WTC11 (cell line): ENCODE results near the gene ADGRB3.

Experiments
- CTCF ChIP-seq: fragments of 200-600 bp; IDR thresholded peaks from 2 replicates; pipeline ENCODE4 v1.8.0; 2022; ENCODE audit warnings: antibody characterized with exemption
- HMGA2 ChIP-seq: fragments of 250-450 bp; sonication (Bioruptor Pico); IDR thresholded peaks from 2 replicates; pipeline ENCODE4 v1.4.0; 2021; ENCODE audit warnings: mild to moderate bottlenecking, moderate library complexity
- PREB ChIP-seq: sonication (generic); formaldehyde crosslinking; IDR thresholded peaks from 2 replicates; pipeline ENCODE4 v1.8.1; 2022; ENCODE audit warnings: mild to moderate bottlenecking, missing genetic modification reagents, moderate library complexity, borderline replicate concordance
- PRRX2 ChIP-seq: fragments of 250-450 bp; sonication (Bioruptor Pico); IDR thresholded peaks from 2 replicates; pipeline ENCODE4 v1.8.0; 2021; ENCODE audit warnings: mild to moderate bottlenecking
- SMAD3 ChIP-seq: sonication (generic); formaldehyde crosslinking; IDR thresholded peaks from 2 replicates; pipeline ENCODE4 v1.8.0; 2022; ENCODE audit warnings: missing genetic modification reagents, mild to moderate bottlenecking, borderline replicate concordance
- ZNF121 ChIP-seq: sonication (generic); formaldehyde crosslinking; IDR thresholded peaks from 2 replicates; pipeline ENCODE4 v1.8.0; 2023; ENCODE audit warnings: missing genetic modification reagents
- ZNF138 ChIP-seq: sonication (generic); formaldehyde crosslinking; conservative IDR thresholded peaks from 2 replicates; pipeline ENCODE4 v1.8.1; 2022; ENCODE audit warnings: mild to moderate bottlenecking, moderate library complexity, missing genetic modification reagents

- no peak for TF ChIP-seq CTCF
- TF ChIP-seq ZNF138 (CRISPR knock-in tag) = no peak
- TF ChIP-seq SMAD3 = no peak
- TF ChIP-seq HMGA2 (CRISPR knock-in tag) = no peak
- TF ChIP-seq PREB (CRISPR knock-in tag) = no peak
- no peak for TF ChIP-seq ZNF121 (CRISPR knock-in tag)
- TF ChIP-seq PRRX2 = no peak
These were observed 69.4 kb downstream of the ADGRB3 start for GRCh38 chr6:68704485-68704884.
